Sigmoid colon (tissue), 4 donors: ENCODE results near the gene STIP1.

ENCODE experiments used
- CTCF ChIP-seq, 4 experiments: fragments of 450-650 bp in 3 of 4; fragments of 200-600 bp in 1 of 4; IDR thresholded peaks; one replicate each; pipeline ENCODE4 v1.5.1; 2016 to 2019; ENCODE audit warnings: antibody characterized with exemption in 4 of 4, mild to moderate bottlenecking in 3 of 4, moderate library complexity in 2 of 4
- EP300 ChIP-seq, 4 donors: sonication (generic); formaldehyde crosslinking; IDR thresholded peaks; one replicate each; pipeline ENCODE4 v1.6.1; 2017; ENCODE audit warnings: antibody characterized with exemption in 4 of 4
- POLR2A ChIP-seq, 2 donors: fragments of 450-650 bp; IDR thresholded peaks; one replicate each; pipeline ENCODE4 v1.6.1; 2016; ENCODE audit warnings: antibody characterized with exemption in 2 of 2, mild to moderate bottlenecking in 2 of 2, moderate library complexity in 2 of 2
- POLR2AphosphoS5 ChIP-seq, 4 donors: sonication (generic); formaldehyde crosslinking; IDR thresholded peaks; one replicate each; pipeline ENCODE4 v1.6.1; 2017; ENCODE audit warnings: antibody characterized with exemption in 4 of 4

DNA sequence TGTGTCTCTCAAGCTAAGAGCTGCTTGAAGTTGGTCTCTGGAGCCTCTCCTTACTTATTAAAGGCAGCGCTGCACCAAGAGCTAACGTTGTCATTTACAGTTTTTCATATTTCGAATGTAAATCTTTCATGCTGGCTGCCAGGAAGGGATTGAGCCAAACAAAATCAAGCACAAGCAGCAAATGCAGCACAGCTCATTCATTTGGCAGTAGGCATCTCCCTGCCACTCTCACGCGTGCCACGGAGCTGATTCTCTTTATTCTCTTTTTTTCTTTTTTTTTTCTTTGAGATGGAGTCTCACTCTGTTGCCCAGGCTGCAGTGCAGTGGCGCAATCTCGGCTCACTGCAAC, 47.0 kb downstream of the STIP1 start:
- TF ChIP-seq CTCF (IDR thresholded peaks at IDR 0.05): no peak
- no peak for TF ChIP-seq POLR2A (IDR thresholded peaks at IDR 0.05)
- no peak for TF ChIP-seq EP300 (IDR thresholded peaks at IDR 0.05)
- TF ChIP-seq POLR2AphosphoS5 (IDR thresholded peaks at IDR 0.05): no peak
